Neuronal stem cell (in vitro differentiated cells): ENCODE results near the gene RPAIN.

Experiments
- DNase-seq: peaks from one replicate; pipeline ENCODE4 v3.0.0-alpha.2; 2013; ENCODE audit warnings: low spot score
- H2AFZ ChIP-seq: one replicate; pipeline ENCODE4 v1.6.1; 2013; ENCODE audit warnings: mild to moderate bottlenecking, low read length, inconsistent platforms
- H2AK5ac ChIP-seq: 2 replicates; pipeline ENCODE4 v1.6.1; 2013; ENCODE audit warnings: low read depth, mild to moderate bottlenecking, inconsistent platforms, low read length, moderate library complexity, mixed read lengths
- H2BK120ac ChIP-seq: 2 replicates; pipeline ENCODE4 v1.6.1; 2013; ENCODE audit warnings: low read depth, mild to moderate bottlenecking, inconsistent platforms, low read length, moderate library complexity, mixed read lengths
- H2BK12ac ChIP-seq: one replicate; pipeline ENCODE4 v1.6.1; 2013; ENCODE audit warnings: low read length, inconsistent platforms
- H2BK15ac ChIP-seq: 2 replicates; pipeline ENCODE4 v1.6.1; 2013; ENCODE audit warnings: mild to moderate bottlenecking, low read length, inconsistent platforms, mixed read lengths
- H2BK5ac ChIP-seq: one replicate; pipeline ENCODE4 v1.6.1; 2013; ENCODE audit warnings: inconsistent platforms, mild to moderate bottlenecking, low read length, moderate library complexity
- H3K14ac ChIP-seq: one replicate; pipeline ENCODE4 v1.6.1; 2013; ENCODE audit warnings: low read length, inconsistent platforms
- H3K18ac ChIP-seq: 2 replicates; pipeline ENCODE4 v1.6.1; 2013; ENCODE audit warnings: low read length, inconsistent platforms
- H3K23ac ChIP-seq: 2 replicates; pipeline ENCODE4 v1.6.1; 2013; ENCODE audit warnings: low read depth, mild to moderate bottlenecking, mixed read lengths, low read length, inconsistent platforms; ENCODE audit not compliant: poor library complexity
- H3K27ac ChIP-seq: replicated peaks from 3 replicates; pipeline ENCODE4 v1.5.1; 2013; ENCODE audit warnings: low read length, inconsistent platforms
- H3K27me3 ChIP-seq, 3 experiments: 2 replicates each; pipeline ENCODE4 v1.6.1; 2013; ENCODE audit warnings: low read length in 3 of 3, mild to moderate bottlenecking in 2 of 3, inconsistent platforms in 1 of 3, low read depth in 1 of 3, mixed read lengths in 1 of 3, moderate library complexity in 1 of 3; ENCODE audit not compliant: control insufficient read depth in 3 of 3, insufficient read depth in 3 of 3
- H3K36me3 ChIP-seq, 2 donors: replicated peaks in 1 of 2; 2 replicates each; pipeline ENCODE4 v1.6.1; 2013; ENCODE audit warnings: low read length in 2 of 2; ENCODE audit not compliant: control insufficient read depth in 2 of 2, insufficient read depth in 2 of 2
- H3K4ac ChIP-seq: 2 replicates; pipeline ENCODE4 v1.6.1; 2013; ENCODE audit warnings: inconsistent platforms, mild to moderate bottlenecking, low read length, moderate library complexity
- H3K4me1 ChIP-seq, 2 donors: 1 replicate in 1 of 2; 2 replicates in 1 of 2; pipeline ENCODE4 v1.6.1; 2013; ENCODE audit warnings: low read length in 2 of 2, low read depth in 1 of 2; ENCODE audit not compliant: control insufficient read depth in 2 of 2, insufficient read depth in 1 of 2
- H3K4me2 ChIP-seq: one replicate; pipeline ENCODE4 v1.6.1; 2013; ENCODE audit warnings: mild to moderate bottlenecking, low read length, inconsistent platforms; ENCODE audit not compliant: insufficient read depth, poor library complexity, severe bottlenecking
- H3K4me3 ChIP-seq, 2 donors: 2 replicates each; pipeline ENCODE4 v1.5.1; 2013; ENCODE audit warnings: low read length in 2 of 2, mild to moderate bottlenecking in 2 of 2, inconsistent platforms in 1 of 2, moderate library complexity in 1 of 2
- H3K79me1 ChIP-seq: one replicate; pipeline ENCODE4 v1.6.1; 2013; ENCODE audit warnings: low read depth, mild to moderate bottlenecking, inconsistent platforms, low read length, moderate library complexity
- H3K9ac ChIP-seq: one replicate; pipeline ENCODE4 v1.6.1; 2013; ENCODE audit warnings: mild to moderate bottlenecking, low read depth, low read length, inconsistent platforms; ENCODE audit not compliant: poor library complexity
- H3K9me3 ChIP-seq, 2 donors: replicated peaks in 1 of 2; 2 replicates each; pipeline versions ENCODE3 to v1.6.1; 2013; ENCODE audit warnings: low read length in 2 of 2, mild to moderate bottlenecking in 2 of 2, inconsistent platforms in 1 of 2, low read depth in 1 of 2, mixed read lengths in 1 of 2, moderate library complexity in 1 of 2; ENCODE audit not compliant: control insufficient read depth in 2 of 2, insufficient read depth in 1 of 2
- H4K8ac ChIP-seq: one replicate; pipeline ENCODE4 v1.6.1; 2013; ENCODE audit warnings: low read depth, mild to moderate bottlenecking, inconsistent platforms, low read length, moderate library complexity
- H4K91ac ChIP-seq: one replicate; pipeline ENCODE4 v1.6.1; 2013; ENCODE audit warnings: low read length, low read depth, mild to moderate bottlenecking, inconsistent platforms; ENCODE audit not compliant: poor library complexity
- WGBS, 2 donors: extraction: QIAGEN DNeasy Blood & Tissue Kit; methylation state at CpG; one replicate each; pipeline ENCODE4 v1.1.7; 2013; ENCODE audit warnings: missing lambda C conversion rate in 2 of 2, mixed read lengths in 1 of 2; ENCODE audit not compliant: insufficient read length in 2 of 2, insufficient replicate concordance in 1 of 2; ENCODE audit errors: extremely low coverage in 2 of 2; 5-methylcytosine and 5-hydroxymethylcytosine counted together

The RPAIN gene

DNA sequence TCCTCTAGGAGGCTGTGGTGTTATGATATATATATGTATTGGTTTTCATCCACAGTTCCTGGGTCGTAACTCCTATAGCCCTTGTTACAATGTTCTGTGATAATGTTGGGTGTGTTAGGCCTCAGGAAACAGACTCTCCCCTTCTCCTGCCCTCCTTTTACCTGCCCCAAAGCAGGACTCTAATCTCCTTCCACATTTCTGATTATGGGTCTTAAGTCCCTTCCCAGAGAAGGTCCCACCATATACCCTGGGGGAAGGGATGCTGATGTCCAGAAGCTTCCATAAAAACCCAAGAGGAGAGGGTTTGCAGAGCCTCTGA is 19.4 kb downstream of the RPAIN start:
- peak overlapping the region in 1 of 2 donors; percentile 91 for H3K4me3 ChIP-seq
- H3K27ac ChIP-seq = no peak overlapping the region
- peaks cover 1 to 8% of the 10 kb centered on the region in 2 donors for H3K4me1 ChIP-seq

DNA sequence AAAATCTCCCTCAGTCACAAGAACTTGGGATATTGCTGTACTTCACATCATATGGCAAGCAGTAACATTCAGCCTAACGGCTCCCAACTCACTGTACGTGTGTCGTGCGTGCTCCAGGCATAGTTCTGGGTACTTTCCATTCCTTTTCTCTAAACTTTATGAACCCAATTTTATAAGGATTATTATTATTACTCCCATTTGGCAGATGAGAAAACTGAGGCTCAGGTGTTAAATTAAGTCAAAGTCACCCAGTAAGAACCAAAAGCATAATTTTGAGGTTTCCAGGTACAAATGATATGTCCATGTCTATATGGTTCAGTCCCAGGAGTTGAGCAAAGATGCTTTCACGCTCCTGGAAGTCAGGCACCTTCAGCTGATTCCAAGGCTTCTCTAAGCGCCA is 23.7 kb downstream of the RPAIN start:
- Histone ChIP-seq H2BK5ac (no peak overlapping the region), H3K27ac (no peak overlapping the region), H2BK15ac (no peak overlapping the region), H3K79me1 (peaks cover 3% of the 10 kb centered on the region), H3K9ac (no peak overlapping the region), H3K14ac (no peak overlapping the region), H3K4me1 (peaks cover 1 to 3% of the 10 kb centered on the region in 2 donors), H2BK120ac (no peak overlapping the region), H3K36me3 (peaks cover 36 to 86% of the 10 kb centered on the region in 2 donors), H2BK12ac (no peak overlapping the region), H4K8ac (no peak overlapping the region), H4K91ac (no peak overlapping the region), H2AK5ac (no peak overlapping the region), H3K27me3 (no peaks in the 10 kb centered on the region), H3K18ac (no peak overlapping the region), H3K4me3 (no peak overlapping the region), H3K4me2 (no peak overlapping the region), H3K9me3 (no peaks in the 10 kb centered on the region), H3K23ac (no peak overlapping the region), H3K4ac (no peak overlapping the region), H2AFZ (no peak overlapping the region)
- no CpG with 5 or more reads among the region's 6 CpGs for WGBS, 2 donors
- DNase-seq = no peak

More for the DNA sequence above, 19.4 kb downstream of the RPAIN start:
- peaks cover 6% of the 10 kb centered on the region for H3K79me1 ChIP-seq
- H4K91ac ChIP-seq = no peak overlapping the region
- DNase-seq = no peak
- no peak overlapping the region for H3K4me2 ChIP-seq
- no peak overlapping the region for H4K8ac ChIP-seq
- H3K9ac ChIP-seq = peak overlapping the region; percentile 51
- H2BK12ac ChIP-seq = no peak overlapping the region
- H3K9me3 ChIP-seq = no peaks in the 10 kb centered on the region
- no peak overlapping the region for H2BK5ac ChIP-seq
- WGBS, 2 donors = no CpG with 5 or more reads among the region's 1 CpG
- no peaks in the 10 kb centered on the region for H3K27me3 ChIP-seq
- no peak overlapping the region for H2AK5ac ChIP-seq
- H2BK120ac ChIP-seq = no peak overlapping the region
- no peak overlapping the region for H2BK15ac ChIP-seq
- no peak overlapping the region for H3K23ac ChIP-seq
- no peak overlapping the region for H3K18ac ChIP-seq
- peak overlapping the region; percentile 89 for H2AFZ ChIP-seq
- H3K14ac ChIP-seq = no peak overlapping the region
- H3K36me3 ChIP-seq = peaks cover 29 to 77% of the 10 kb centered on the region in 2 donors
- H3K4ac ChIP-seq = no peak overlapping the region

DNA sequence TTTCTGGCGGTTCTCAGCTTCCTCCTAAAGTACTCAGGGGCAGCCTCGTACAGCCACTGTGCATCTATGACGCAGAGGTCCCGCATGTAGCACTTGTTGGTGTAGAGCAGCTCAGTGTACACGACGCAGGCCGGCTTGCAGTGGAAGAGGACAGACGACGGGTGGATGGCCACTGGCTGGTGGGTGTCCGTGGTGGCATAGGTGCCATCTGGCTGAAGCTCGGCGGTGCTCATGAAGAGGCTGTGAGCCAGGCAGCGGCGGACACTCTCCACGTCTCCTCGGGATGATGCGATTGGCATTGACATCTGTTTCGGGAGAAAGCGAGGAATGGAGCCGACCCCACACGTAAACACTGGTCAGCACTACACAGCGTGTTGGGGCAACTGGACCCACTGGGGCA is 24.2 kb downstream of the RPAIN start:
- Histone ChIP-seq H2BK15ac (no peak overlapping the region), H2AK5ac (no peak overlapping the region), H3K9ac (peak overlapping the region; percentile 27), H3K4me2 (no peak overlapping the region), H2AFZ (no peak overlapping the region), H2BK5ac (no peak overlapping the region), H3K36me3 (peaks cover 38 to 90% of the 10 kb centered on the region in 2 donors), H4K8ac (no peak overlapping the region), H3K27ac (no peak overlapping the region), H3K9me3 (no peaks in the 10 kb centered on the region), H3K4me1 (peaks cover 1 to 3% of the 10 kb centered on the region in 2 donors), H3K27me3 (no peaks in the 10 kb centered on the region), H3K79me1 (peaks cover 3% of the 10 kb centered on the region), H4K91ac (no peak overlapping the region), H2BK120ac (no peak overlapping the region), H3K4ac (no peak overlapping the region), H3K18ac (peak overlapping the region; percentile 46), H3K14ac (no peak overlapping the region), H3K4me3 (no peak overlapping the region), H3K23ac (peak overlapping the region; percentile 61), H2BK12ac (no peak overlapping the region)
- WGBS, 2 donors = no CpG with 5 or more reads among the region's 22 CpGs
- no peak for DNase-seq

DNA sequence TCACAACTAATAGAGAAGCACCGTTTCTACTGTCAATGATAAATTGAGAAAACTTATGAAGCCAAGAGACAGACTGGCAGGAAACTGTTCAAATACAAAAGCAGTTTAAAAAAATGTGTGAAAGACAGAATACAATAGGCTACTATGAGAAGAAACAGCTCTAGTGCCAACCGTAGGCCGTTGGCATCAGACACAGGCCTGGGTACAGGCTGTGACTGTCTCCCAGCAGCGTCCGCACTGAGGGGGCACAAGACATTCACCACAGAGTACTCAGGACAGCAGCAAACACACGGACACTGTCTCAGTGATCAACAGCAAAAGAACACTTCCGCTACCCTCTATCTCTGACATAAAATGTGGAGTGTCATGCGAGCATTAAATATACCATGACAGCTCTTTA is 26.8 kb downstream of the RPAIN start:
- H3K9ac ChIP-seq = no peak overlapping the region
- H2AFZ ChIP-seq = no peak overlapping the region
- H2AK5ac ChIP-seq = no peak overlapping the region
- H3K18ac ChIP-seq = no peak overlapping the region
- H3K27ac ChIP-seq = no peak overlapping the region
- H4K8ac ChIP-seq = no peak overlapping the region
- no peaks in the 10 kb centered on the region for H3K4me1 ChIP-seq
- peaks cover 3% of the 10 kb centered on the region for H3K79me1 ChIP-seq
- H3K4me2 ChIP-seq = no peak overlapping the region
- H3K14ac ChIP-seq = no peak overlapping the region
- H3K9me3 ChIP-seq = no peaks in the 10 kb centered on the region
- H3K23ac ChIP-seq = no peak overlapping the region
- no CpG with 5 or more reads among the region's 8 CpGs for whole genome bisulfite sequencing, 2 donors
- H3K4ac ChIP-seq = no peak overlapping the region
- H2BK120ac ChIP-seq = no peak overlapping the region
- H2BK12ac ChIP-seq = no peak overlapping the region
- H3K27me3 ChIP-seq = no peaks in the 10 kb centered on the region
- no peak overlapping the region for H3K4me3 ChIP-seq
- peaks cover 46 to 95% of the 10 kb centered on the region in 2 donors for H3K36me3 ChIP-seq
- no peak overlapping the region for H4K91ac ChIP-seq
- no peak for DNase-seq
- no peak overlapping the region for H2BK5ac ChIP-seq
- H2BK15ac ChIP-seq = no peak overlapping the region
